Activated naive CD8-positive, alpha-beta T cell treated with anti-CD3 and anti-CD28 coated beads, Interleukin-2, amount 10 ng/mL, durations not matched to agents 7 days and 5 days (primary cell): Measurements from ENCODE around the gene PRTN3. TPM values are rescaled to one million over a fixed set of nuclear protein-coding genes. Genes with fewer than 3 reads are reported as not detected.

Experiments
- ATAC-seq: fragments of 150-1000 bp; cut with Tn5 transposase; one replicate; pipeline ENCODE4 v1.10.0; 2021; ENCODE audit warnings: low read depth, moderate library complexity
- POLR2A ChIA-PET: fragments of 350-600 bp; sonication (Branson Sonifier 250); formaldehyde crosslinking; loops from one replicate; lab custom pipeline; 2021; ENCODE audit warnings: antibody characterized with exemption; lab: Charles Lee
- DNase-seq: peaks from one replicate; pipeline ENCODE4 v3.0.0; 2021
- H3K27ac Mint-ChIP-seq: one replicate; pipeline ENCODE4 v1.8.0; 2022; ENCODE audit warnings: mild to moderate bottlenecking, mixed read lengths
- H3K27me3 Mint-ChIP-seq: one replicate; pipeline ENCODE4 v1.8.0; 2022; ENCODE audit warnings: mild to moderate bottlenecking, moderate library complexity, mixed read lengths
- H3K36me3 Mint-ChIP-seq: one replicate; pipeline ENCODE4 v1.8.0; 2021; ENCODE audit warnings: mild to moderate bottlenecking, mixed read lengths
- H3K4me1 Mint-ChIP-seq: one replicate; pipeline ENCODE4 v1.8.0; 2021; ENCODE audit warnings: mixed read lengths
- H3K4me3 Mint-ChIP-seq: one replicate; pipeline ENCODE4 v1.8.0; 2022; ENCODE audit warnings: mild to moderate bottlenecking, moderate library complexity, mixed read lengths
- H3K9me3 Mint-ChIP-seq: one replicate; pipeline ENCODE4 v1.8.0; 2021; ENCODE audit warnings: mixed read lengths
- total RNA-seq, 2 experiments: library from RNA; stranded (reverse); gene quantifications; one replicate each; pipeline ENCODE4 v1.2.3, GENCODE V29; 2021

Gene PRTN3
- total RNA-seq, 2 experiments from 2014 or later = not detected

DNA sequence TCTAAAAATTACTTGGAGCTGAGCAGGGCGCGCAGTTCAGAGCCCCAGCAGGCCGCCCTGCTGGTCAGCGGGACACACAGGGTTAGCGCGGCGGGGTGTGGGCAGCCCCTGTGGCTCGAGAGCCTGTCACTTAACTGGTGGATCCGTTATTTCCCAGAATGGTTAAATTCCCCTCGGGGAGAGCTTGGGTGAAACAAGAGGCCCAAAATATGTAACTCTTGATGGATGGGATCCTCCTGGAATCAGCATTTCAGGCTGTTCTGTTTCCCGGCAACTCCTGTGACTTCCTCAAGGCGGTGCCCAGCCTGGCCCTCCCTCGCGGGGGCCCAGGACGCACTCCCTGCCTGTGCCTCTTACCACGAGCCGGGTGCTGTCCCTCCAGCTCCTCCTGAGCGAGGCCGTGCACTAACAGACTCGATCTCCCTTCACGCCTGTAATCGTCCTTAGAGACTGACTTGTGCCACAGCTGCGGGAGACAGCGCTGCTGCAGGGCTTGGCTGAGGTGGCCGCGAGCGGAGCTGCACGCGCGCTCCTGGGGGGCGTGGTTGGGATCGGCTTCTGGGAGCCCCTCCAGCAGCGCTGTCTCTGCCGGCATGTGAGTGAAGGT is 33.9 kb upstream of the PRTN3 start:
- Mint-ChIP-seq H3K36me3 (peaks cover 21% of the 10 kb centered on the region), H3K27ac (no peak overlapping the region), H3K9me3 (no peaks in the 10 kb centered on the region), H3K4me3 (no peak overlapping the region), H3K27me3 (no peaks in the 10 kb centered on the region), H3K4me1 (peaks cover 9% of the 10 kb centered on the region)
- POLR2A ChIA-PET = no interaction called here
- no peak for ATAC-seq
- DNase-seq = no peak

DNA sequence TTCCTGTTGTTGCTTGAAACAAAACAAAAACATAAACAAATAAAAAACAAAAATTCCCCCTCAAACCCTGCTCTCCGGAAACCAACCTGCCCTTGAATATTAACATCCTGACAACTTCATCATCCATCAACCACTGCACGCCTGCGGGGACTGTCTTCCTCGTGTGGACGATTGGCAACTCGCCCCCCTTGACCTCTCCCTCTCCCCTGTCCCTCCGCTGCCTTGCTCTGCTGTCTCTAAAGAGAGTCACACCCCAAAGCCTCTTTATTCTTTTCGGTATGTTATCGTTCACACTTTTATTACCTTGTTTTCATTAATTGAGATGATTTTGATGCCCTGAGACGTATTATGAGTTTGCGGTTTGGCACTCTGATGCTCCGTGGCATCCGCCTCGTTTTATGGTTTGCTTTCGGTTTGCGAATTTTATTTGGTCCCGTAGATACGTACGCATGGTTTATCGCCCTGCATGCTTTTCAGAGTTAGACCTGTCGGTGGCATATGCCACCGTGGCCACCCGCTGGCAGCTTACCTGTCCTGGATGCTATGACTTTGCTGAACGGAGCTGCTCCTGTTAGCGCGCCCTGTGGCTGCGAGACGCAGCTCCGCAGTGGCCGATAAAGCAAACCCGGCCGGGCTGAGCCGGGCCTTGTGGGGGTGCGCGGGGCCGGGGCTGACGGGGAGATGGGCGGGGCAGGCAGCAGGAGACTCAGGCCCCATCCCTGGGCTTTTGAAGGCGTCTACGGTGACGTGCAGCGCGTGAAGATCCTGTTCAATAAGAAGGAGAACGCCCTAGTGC is 33.0 kb upstream of the PRTN3 start:
- POLR2A ChIA-PET = no interaction called here
- Mint-ChIP-seq H3K36me3 (peaks cover 19% of the 10 kb centered on the region), H3K4me3 (no peak overlapping the region), H3K9me3 (no peaks in the 10 kb centered on the region), H3K27me3 (no peaks in the 10 kb centered on the region), H3K4me1 (peaks cover 6% of the 10 kb centered on the region), H3K27ac (peak overlapping the region; percentile 32)
- ATAC-seq = no peak
- no peak for DNase-seq

DNA sequence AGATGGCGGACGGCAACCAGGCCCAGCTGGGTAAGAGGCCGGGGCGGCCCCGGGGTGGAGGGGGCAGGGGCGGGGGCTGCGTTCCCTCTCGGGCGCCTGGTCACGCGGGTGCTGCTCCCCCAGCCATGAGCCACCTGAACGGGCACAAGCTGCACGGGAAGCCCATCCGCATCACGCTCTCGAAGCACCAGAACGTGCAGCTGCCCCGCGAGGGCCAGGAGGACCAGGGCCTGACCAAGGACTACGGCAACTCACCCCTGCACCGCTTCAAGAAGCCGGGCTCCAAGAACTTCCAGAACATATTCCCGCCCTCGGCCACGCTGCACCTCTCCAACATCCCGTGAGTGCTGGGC is 32.4 kb upstream of the PRTN3 start:
- H3K4me3 Mint-ChIP-seq = no peak overlapping the region
- DNase-seq (no peak), ATAC-seq (no peak)
- H3K9me3 Mint-ChIP-seq = no peaks in the 10 kb centered on the region
- H3K36me3 Mint-ChIP-seq = peaks cover 19% of the 10 kb centered on the region
- H3K27me3 Mint-ChIP-seq = no peaks in the 10 kb centered on the region
- H3K27ac Mint-ChIP-seq = no peak overlapping the region
- POLR2A ChIA-PET = no interaction called here
- peaks cover 5% of the 10 kb centered on the region for H3K4me1 Mint-ChIP-seq

DNA sequence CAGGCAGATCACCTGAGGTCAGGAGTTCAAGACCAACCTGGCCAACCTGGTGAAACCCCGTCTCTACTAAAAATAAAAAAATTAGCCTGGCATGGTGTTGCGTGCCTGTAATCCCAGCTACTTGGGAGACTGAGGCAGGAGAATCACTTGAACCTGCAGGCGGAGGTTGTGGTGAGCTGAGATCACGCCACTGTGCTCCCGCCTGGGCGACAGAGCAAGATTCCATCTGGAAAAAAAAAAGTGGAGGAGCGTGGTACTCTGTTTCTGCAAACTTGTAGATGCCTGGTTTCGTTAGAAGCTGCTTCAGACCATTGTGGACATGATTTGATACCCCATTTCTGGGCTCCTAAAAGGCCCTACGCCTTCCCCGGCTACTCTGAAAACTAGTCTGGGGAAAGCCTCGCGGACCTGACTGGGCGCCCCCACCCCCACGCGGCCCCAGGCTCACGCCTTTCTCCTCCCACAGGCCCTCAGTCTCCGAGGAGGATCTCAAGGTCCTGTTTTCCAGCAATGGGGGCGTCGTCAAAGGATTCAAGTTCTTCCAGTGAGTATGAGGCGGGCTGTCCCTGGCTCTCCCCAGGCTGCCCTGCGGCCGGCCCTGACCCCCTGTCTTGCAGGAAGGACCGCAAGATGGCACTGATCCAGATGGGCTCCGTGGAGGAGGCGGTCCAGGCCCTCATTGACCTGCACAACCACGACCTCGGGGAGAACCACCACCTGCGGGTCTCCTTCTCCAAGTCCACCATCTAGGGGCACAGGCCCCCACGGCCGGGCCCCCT is 30.5 kb upstream of the PRTN3 start:
- POLR2A ChIA-PET = no interaction called here

DNA sequence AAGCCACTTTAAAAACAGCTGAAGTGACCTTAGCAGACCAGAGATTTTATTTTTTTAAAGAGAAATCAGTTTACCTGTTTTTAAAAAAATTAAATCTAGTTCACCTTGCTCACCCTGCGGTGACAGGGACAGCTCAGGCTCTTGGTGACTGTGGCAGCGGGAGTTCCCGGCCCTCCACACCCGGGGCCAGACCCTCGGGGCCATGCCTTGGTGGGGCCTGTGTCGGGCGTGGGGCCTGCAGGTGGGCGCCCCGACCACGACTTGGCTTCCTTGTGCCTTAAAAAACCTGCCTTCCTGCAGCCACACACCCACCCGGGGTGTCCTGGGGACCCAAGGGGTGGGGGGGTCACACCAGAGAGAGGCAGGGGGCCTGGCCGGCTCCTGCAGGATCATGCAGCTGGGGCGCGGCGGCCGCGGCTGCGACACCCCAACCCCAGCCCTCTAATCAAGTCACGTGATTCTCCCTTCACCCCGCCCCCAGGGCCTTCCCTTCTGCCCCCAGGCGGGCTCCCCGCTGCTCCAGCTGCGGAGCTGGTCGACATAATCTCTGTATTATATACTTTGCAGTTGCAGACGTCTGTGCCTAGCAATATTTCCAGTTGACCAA is 29.8 kb upstream of the PRTN3 start:
- POLR2A ChIA-PET = no interaction called here
- peaks cover 2% of the 10 kb centered on the region for H3K9me3 Mint-ChIP-seq
- H3K36me3 Mint-ChIP-seq = peaks cover 27% of the 10 kb centered on the region
- H3K27ac Mint-ChIP-seq = no peak overlapping the region
- H3K4me1 Mint-ChIP-seq = peaks cover 5% of the 10 kb centered on the region
- no peak overlapping the region for H3K4me3 Mint-ChIP-seq
- no peaks in the 10 kb centered on the region for H3K27me3 Mint-ChIP-seq
- no peak for ATAC-seq
- DNase-seq = no peak

More for the DNA sequence above, 30.5 kb upstream of the PRTN3 start:
- no peak overlapping the region for H3K4me3 Mint-ChIP-seq
- H3K27ac Mint-ChIP-seq = no peak overlapping the region
- no peaks in the 10 kb centered on the region for H3K9me3 Mint-ChIP-seq
- peaks cover 5% of the 10 kb centered on the region for H3K4me1 Mint-ChIP-seq
- no peak for ATAC-seq
- H3K36me3 Mint-ChIP-seq = peaks cover 23% of the 10 kb centered on the region
- H3K27me3 Mint-ChIP-seq = no peaks in the 10 kb centered on the region
- no peak for DNase-seq

DNA sequence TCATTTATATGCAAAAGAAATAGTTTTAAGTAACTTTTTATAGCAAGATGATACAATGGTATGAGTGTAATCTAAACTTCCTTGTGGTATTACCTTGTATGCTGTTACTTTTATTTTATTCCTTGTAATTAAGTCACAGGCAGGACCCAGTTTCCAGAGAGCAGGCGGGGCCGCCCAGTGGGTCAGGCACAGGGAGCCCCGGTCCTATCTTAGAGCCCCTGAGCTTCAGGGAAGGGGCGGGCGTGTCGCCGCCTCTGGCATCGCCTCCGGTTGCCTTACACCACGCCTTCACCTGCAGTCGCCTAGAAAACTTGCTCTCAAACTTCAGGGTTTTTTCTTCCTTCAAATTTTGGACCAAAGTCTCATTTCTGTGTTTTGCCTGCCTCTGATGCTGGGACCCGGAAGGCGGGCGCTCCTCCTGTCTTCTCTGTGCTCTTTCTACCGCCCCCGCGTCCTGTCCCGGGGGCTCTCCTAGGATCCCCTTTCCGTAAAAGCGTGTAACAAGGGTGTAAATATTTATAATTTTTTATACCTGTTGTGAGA is 29.2 kb upstream of the PRTN3 start:
- Mint-ChIP-seq H3K4me3 (no peak overlapping the region), H3K4me1 (peaks cover 5% of the 10 kb centered on the region), H3K36me3 (peaks cover 32% of the 10 kb centered on the region), H3K27ac (no peak overlapping the region), H3K9me3 (peaks cover 5% of the 10 kb centered on the region), H3K27me3 (no peaks in the 10 kb centered on the region)
- POLR2A ChIA-PET = no interaction called here
- no peak for DNase-seq
- no peak for ATAC-seq

DNA sequence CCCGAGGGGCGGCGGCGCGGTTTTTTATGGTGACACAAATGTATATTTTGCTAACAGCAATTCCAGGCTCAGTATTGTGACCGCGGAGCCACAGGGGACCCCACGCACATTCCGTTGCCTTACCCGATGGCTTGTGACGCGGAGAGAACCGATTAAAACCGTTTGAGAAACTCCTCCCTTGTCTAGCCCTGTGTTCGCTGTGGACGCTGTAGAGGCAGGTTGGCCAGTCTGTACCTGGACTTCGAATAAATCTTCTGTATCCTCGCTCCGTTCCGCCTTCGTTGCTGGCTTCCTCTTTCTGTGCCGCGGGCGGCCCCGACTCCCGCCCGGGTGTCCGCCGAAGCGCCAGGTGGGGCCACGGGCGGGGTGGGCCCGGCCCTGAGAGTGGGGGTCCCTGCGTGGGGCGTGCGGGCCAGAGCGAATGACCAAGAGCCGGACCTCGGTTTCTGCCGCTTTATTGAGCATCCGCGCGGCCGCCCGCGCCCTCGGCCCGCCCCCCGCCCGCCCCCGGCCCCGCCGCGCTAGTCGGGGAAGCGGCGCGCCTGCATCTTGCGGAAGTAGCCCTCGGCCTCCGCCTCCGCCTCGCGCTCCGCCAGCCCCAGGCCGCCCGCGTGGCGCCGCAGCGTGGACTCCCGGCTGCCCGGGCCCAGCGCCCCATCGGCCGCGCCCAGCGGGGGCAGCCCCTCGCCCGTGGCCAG is 28.6 kb upstream of the PRTN3 start:
- no peaks in the 10 kb centered on the region for H3K27me3 Mint-ChIP-seq
- H3K9me3 Mint-ChIP-seq = peaks cover 5% of the 10 kb centered on the region
- peaks cover 34% of the 10 kb centered on the region for H3K36me3 Mint-ChIP-seq
- POLR2A ChIA-PET = no interaction called here
- no peak overlapping the region for H3K27ac Mint-ChIP-seq
- H3K4me1 Mint-ChIP-seq = peaks cover 5% of the 10 kb centered on the region
- no peak overlapping the region for H3K4me3 Mint-ChIP-seq
- no peak for DNase-seq
- ATAC-seq = no peak

DNA sequence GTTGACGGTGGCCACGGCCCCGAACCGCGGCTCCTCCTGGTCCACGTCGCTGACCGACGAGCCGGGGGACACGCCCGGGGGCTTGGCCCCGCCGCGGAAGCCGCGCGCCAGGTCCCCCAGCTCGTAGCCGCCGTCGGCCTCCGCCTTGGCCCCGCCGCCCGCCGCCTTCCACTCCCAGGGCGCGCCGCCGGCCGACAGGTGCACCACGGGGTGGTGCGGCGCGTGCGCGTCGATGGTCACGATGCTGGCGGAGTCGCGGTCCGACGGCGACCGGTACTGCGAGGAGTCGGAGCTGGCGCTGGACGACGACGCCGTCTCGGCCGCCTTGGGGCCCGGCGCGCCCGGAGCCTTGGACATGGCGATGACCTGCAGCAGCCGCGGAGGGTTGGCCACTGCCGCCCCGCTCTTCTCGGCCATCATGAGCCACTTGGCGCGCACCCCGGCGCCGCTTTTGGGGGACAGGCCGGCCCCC is 28.0 kb upstream of the PRTN3 start:
- H3K27me3 Mint-ChIP-seq = no peaks in the 10 kb centered on the region
- H3K9me3 Mint-ChIP-seq = peaks cover 5% of the 10 kb centered on the region
- peaks cover 28% of the 10 kb centered on the region for H3K36me3 Mint-ChIP-seq
- no peak overlapping the region for H3K27ac Mint-ChIP-seq
- no peak for DNase-seq
- H3K4me3 Mint-ChIP-seq = no peak overlapping the region
- no peak for ATAC-seq
- POLR2A ChIA-PET = no interaction called here
- peaks cover under 1% of the 10 kb centered on the region for H3K4me1 Mint-ChIP-seq

DNA sequence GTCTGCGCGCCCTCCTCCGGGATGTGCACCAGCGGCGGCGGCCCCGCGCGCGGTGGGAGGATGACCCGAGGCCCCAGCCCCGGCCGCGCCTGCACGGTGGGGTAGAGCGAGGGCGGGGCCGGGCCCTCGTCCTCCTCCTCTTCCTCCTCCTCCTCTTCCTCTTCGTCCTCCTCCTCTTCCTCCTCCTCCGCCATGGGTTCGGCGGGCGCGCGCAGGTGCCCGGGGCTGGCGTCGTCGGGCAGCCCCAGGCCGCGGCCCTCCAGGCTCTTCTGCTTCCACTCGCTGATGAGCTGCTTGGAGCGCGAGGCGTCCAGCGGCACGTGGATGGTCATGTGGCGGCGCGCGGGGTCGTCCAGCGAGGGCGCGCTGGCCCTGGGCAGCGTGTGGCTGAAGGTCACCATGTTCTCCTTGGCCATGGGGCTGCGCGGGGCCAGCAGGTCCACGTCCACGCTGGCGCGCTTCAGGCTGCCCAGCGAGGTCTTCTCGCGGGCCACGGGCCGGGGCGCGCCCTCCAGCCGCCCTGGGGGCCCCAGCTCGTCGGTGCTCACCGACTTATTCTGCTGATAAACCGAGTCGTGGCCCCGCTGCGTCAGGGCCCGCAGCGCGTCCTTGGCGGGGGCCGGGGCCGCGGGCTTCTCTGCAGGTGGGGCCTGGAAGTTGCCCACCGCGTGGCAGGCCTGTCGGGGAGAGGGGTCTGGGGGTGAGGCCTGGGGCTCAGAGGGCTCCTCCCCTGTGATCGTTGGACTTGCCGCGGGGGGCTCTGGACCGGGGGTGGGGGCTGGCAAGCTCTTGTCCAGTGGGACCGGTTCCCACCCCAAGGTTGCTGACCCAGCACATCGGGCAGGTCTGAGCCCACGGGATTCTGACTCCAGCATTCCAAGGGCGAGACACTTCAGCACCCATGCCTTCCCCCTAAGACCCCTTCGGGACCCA is 27.3 kb upstream of the PRTN3 start:
- H3K4me3 Mint-ChIP-seq = no peak overlapping the region
- ATAC-seq (peak; percentile 6), DNase-seq (no peak)
- no peaks in the 10 kb centered on the region for H3K4me1 Mint-ChIP-seq
- H3K36me3 Mint-ChIP-seq = peaks cover 26% of the 10 kb centered on the region
- H3K27ac Mint-ChIP-seq = no peak overlapping the region
- H3K9me3 Mint-ChIP-seq = peaks cover 5% of the 10 kb centered on the region
- no peaks in the 10 kb centered on the region for H3K27me3 Mint-ChIP-seq
- POLR2A ChIA-PET = interaction anchor here (0.7 kb wide), 1 partner anchor 12 kb away, joined by 3 read pairs; no protein-coding TSS in a partner anchor

DNA sequence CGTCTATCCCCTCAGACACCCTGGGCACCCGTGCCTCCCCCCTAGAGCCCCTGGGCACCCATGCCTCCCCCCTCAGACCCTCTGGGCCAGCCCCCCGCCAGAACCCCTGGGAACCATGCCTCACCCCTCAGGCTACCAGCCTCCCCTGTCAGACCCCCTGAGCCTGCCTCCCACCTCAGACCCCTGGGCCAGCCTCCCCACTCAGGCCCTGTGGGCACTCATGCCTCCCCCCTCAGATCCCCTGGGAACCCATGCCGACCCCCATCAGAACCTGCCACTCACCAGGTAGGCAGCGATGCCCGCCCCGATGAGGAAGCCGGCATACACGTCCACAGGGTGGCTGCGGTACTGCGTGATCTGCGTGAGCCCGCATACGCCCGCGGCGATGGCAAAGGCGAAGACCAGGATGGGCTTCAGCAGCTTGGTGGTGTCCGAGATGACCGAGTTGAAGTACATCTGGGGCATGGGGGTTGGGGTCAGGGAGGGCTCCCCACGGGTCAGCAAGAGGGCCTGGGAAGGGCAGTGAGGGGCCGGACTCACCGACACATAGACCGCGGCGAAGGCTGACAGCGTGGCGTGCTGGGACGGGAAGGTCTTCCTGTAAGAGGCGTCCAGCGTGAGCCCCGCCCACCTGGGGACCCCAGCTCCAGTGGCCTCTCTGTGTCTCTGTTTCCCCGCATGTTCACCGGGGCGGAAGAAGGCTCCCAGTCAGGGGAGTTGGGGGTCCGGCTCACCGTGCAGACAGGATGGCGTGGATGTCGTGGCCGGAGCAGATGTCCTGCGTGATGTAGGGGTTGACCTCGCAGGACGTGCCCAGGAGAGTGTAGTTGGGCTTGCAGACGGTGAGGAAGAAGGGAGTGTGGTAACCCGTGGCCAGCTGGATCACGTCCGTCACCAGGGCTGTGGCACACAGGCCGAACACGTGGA is 26.4 kb upstream of the PRTN3 start:
- Mint-ChIP-seq H3K27me3 (no peaks in the 10 kb centered on the region), H3K36me3 (peaks cover 26% of the 10 kb centered on the region), H3K4me3 (no peak overlapping the region), H3K9me3 (peaks cover 5% of the 10 kb centered on the region), H3K27ac (peak overlapping the region; percentile 75), H3K4me1 (no peaks in the 10 kb centered on the region)
- DNase-seq (no peak), ATAC-seq (peak; percentile 6)
- POLR2A ChIA-PET = interaction anchor here (0.7 kb wide), 1 partner anchor 13 kb away, joined by 3 read pairs; no protein-coding TSS in a partner anchor

DNA sequence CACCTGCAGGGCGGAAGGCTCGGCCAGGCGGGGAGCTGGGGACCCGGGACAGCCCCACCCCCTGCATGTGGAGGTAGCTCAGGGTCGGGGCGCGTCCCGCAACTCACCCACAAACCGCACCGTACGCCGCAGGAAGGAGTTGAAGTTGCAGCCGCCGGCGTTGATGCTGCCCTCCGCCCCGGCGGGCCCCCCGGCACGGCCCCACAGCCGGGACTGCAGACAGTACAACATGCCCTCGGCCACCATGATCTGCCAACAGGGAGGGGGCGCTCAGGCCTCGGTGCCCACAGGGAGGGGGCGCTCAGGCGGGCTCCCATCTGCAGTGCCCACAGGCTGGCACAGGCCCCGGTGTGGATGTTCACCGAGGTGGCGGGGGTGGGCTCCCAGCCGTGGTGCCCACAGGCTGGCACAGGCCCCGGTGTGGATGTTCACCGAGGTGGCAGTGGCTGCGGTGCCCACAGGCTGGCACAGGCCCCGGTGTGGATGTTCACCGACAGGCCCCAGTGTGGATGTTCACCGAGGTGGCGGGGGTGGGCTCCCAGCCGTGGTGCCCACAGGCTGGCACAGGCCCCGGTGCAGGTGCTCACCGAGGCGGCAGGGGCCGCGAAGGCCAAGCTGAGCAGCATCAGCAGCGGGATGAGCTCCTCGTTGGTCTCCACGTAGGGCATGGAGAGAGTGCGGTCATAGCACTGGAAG is 25.6 kb upstream of the PRTN3 start:
- POLR2A ChIA-PET = no interaction called here
- H3K4me3 Mint-ChIP-seq = no peak overlapping the region
- H3K27ac Mint-ChIP-seq = no peak overlapping the region
- no peak for ATAC-seq
- H3K36me3 Mint-ChIP-seq = peaks cover 24% of the 10 kb centered on the region
- no peaks in the 10 kb centered on the region for H3K4me1 Mint-ChIP-seq
- peaks cover 5% of the 10 kb centered on the region for H3K9me3 Mint-ChIP-seq
- DNase-seq = peak; percentile 40
- peaks cover 2% of the 10 kb centered on the region for H3K27me3 Mint-ChIP-seq
